ENCODE results near the gene LGR6. TPM values are rescaled to one million over a fixed set of nuclear protein-coding genes. Genes with fewer than 3 reads are reported as not detected.
A peak's percentile ranks its signal among the peaks of the same experiment; 100 is the strongest.

Gene LGR6
- total RNA-seq, 1 donor from 2014 or later, result not detected

- FAIRE-seq (no peak), DNase-seq (ENCODE audit: low read depth) (peak; percentile 39)
- TF ChIP-seq CTCF (IDR thresholded peaks at IDR 0.05; ENCODE audit: insufficient read depth, low read length, severe bottlenecking), result no peak
- Histone ChIP-seq H3K4me3 (ENCODE audit: low read depth, low read length) (no peak overlapping the region), H3K36me3 (ENCODE audit: control insufficient read depth, insufficient read depth, low read length) (no peaks in the 10 kb centered on the region), H3K27me3 (ENCODE audit: control insufficient read depth, insufficient read depth, low read length) (no peaks in the 10 kb centered on the region)
Observed at GRCh38 chr1:202281316-202282024, 87.9 kb downstream of the LGR6 start.

- Histone ChIP-seq H3K27me3 (ENCODE audit: control insufficient read depth, insufficient read depth, low read length) (no peaks in the 10 kb centered on the region), H3K4me3 (ENCODE audit: low read depth, low read length) (no peak overlapping the region), H3K36me3 (ENCODE audit: control insufficient read depth, insufficient read depth, low read length) (no peaks in the 10 kb centered on the region)
- no peak for FAIRE-seq
- no peak for DNase-seq (ENCODE audit: low read depth)
- no peak for TF ChIP-seq CTCF (IDR thresholded peaks at IDR 0.05; ENCODE audit: insufficient read depth, low read length, severe bottlenecking)
Observed at GRCh38 chr1:202282025-202282371, 88.4 kb downstream of the LGR6 start.

- FAIRE-seq, result no peak
- no peak for TF ChIP-seq CTCF (IDR thresholded peaks at IDR 0.05; ENCODE audit: insufficient read depth, low read length, severe bottlenecking)
- DNase-seq (ENCODE audit: low read depth), result no peak
- Histone ChIP-seq H3K27me3 (ENCODE audit: control insufficient read depth, insufficient read depth, low read length) (no peaks in the 10 kb centered on the region), H3K4me3 (ENCODE audit: low read depth, low read length) (no peak overlapping the region), H3K36me3 (ENCODE audit: control insufficient read depth, insufficient read depth, low read length) (no peaks in the 10 kb centered on the region)
Observed at GRCh38 chr1:202282596-202283283, 89.1 kb downstream of the LGR6 start.

- peak; percentile 76 for DNase-seq (ENCODE audit: low read depth)
- Histone ChIP-seq H3K4me3 (ENCODE audit: low read depth, low read length) (no peak overlapping the region), H3K27me3 (ENCODE audit: control insufficient read depth, insufficient read depth, low read length) (no peaks in the 10 kb centered on the region), H3K36me3 (ENCODE audit: control insufficient read depth, insufficient read depth, low read length) (no peaks in the 10 kb centered on the region)
- TF ChIP-seq CTCF (IDR thresholded peaks at IDR 0.05; ENCODE audit: insufficient read depth, low read length, severe bottlenecking), result no peak
- FAIRE-seq, result no peak
Observed at GRCh38 chr1:202283379-202283844, 89.8 kb downstream of the LGR6 start.

- Histone ChIP-seq H3K27me3 (ENCODE audit: control insufficient read depth, insufficient read depth, low read length) (peaks cover under 1% of the 10 kb centered on the region), H3K4me3 (ENCODE audit: low read depth, low read length) (no peak overlapping the region), H3K36me3 (ENCODE audit: control insufficient read depth, insufficient read depth, low read length) (no peaks in the 10 kb centered on the region)
- no peak for TF ChIP-seq CTCF (IDR thresholded peaks at IDR 0.05; ENCODE audit: insufficient read depth, low read length, severe bottlenecking)
- DNase-seq (ENCODE audit: low read depth) (peak; percentile 87), FAIRE-seq (peak; percentile 13)
Observed at GRCh38 chr1:202283991-202284390, 90.4 kb downstream of the LGR6 start.

Measured in bronchial epithelial cell (primary cell).